Chondrocyte (in vitro differentiated cells): Measurements from ENCODE around the gene SFXN1. TPM values are rescaled to one million over a fixed set of nuclear protein-coding genes. Genes with fewer than 3 reads are reported as not detected.

Experiments used
- DNase-seq: peaks from one replicate; pipeline ENCODE4 v3.0.0; 2021; ENCODE audit warnings: mixed read lengths, low spot score
- H3K27ac Mint-ChIP-seq: one replicate; pipeline ENCODE4 v1.8.0; 2021; ENCODE audit warnings: mild to moderate bottlenecking, moderate library complexity, mixed read lengths; ENCODE audit not compliant: unreplicated experiment
- H3K27me3 Mint-ChIP-seq: 2 replicates; pipeline ENCODE4 v1.8.0; 2021; ENCODE audit warnings: low read depth, mixed read lengths
- H3K36me3 Mint-ChIP-seq: 2 replicates; pipeline ENCODE4 v1.8.0; 2021; ENCODE audit warnings: low read depth, mixed read lengths
- H3K4me1 Mint-ChIP-seq: 2 replicates; pipeline ENCODE4 v1.8.0; 2021; ENCODE audit warnings: low read depth, mild to moderate bottlenecking, mixed read lengths
- H3K4me3 Mint-ChIP-seq: one replicate; pipeline ENCODE4 v1.8.0; 2021; ENCODE audit warnings: mild to moderate bottlenecking, moderate library complexity, mixed read lengths; ENCODE audit not compliant: unreplicated experiment
- H3K9me3 Mint-ChIP-seq: 2 replicates; pipeline ENCODE4 v1.8.0; 2021; ENCODE audit warnings: low read depth, mixed read lengths
- total RNA-seq: library from RNA; stranded (reverse); gene quantifications from 3 replicates; pipeline ENCODE4 v1.2.1, GENCODE V29; 2021
- TF ChIP-seq, protein P1 (sequence below): fragments of 200-600 bp; sonication (generic); IDR thresholded peaks from 2 replicates; pipeline ENCODE4 v1.5.0; 2021; ENCODE audit warnings: antibody characterized with exemption, mild to moderate bottlenecking, moderate library complexity

Gene SFXN1
- total RNA-seq, 1 donor from 2014 or later = 58.9 TPM

- H3K27me3 Mint-ChIP-seq = no peaks in the 10 kb centered on the region
- H3K27ac Mint-ChIP-seq = no peak overlapping the region
- no peaks in the 10 kb centered on the region for H3K4me1 Mint-ChIP-seq
- H3K36me3 Mint-ChIP-seq = peaks cover 52% of the 10 kb centered on the region
- H3K9me3 Mint-ChIP-seq = peaks cover 3% of the 10 kb centered on the region
- no peak overlapping the region for H3K4me3 Mint-ChIP-seq
- TF ChIP-seq, protein P1, sequence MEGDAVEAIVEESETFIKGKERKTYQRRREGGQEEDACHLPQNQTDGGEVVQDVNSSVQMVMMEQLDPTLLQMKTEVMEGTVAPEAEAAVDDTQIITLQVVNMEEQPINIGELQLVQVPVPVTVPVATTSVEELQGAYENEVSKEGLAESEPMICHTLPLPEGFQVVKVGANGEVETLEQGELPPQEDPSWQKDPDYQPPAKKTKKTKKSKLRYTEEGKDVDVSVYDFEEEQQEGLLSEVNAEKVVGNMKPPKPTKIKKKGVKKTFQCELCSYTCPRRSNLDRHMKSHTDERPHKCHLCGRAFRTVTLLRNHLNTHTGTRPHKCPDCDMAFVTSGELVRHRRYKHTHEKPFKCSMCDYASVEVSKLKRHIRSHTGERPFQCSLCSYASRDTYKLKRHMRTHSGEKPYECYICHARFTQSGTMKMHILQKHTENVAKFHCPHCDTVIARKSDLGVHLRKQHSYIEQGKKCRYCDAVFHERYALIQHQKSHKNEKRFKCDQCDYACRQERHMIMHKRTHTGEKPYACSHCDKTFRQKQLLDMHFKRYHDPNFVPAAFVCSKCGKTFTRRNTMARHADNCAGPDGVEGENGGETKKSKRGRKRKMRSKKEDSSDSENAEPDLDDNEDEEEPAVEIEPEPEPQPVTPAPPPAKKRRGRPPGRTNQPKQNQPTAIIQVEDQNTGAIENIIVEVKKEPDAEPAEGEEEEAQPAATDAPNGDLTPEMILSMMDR = no peak
- DNase-seq = no peak
Measured at GRCh38 chr5:175513297-175513696, 34.9 kb downstream of the SFXN1 start.

GRCh38 chr5:175513726-175514125 is 35.4 kb downstream of the SFXN1 start:
- H3K9me3 Mint-ChIP-seq = peaks cover 7% of the 10 kb centered on the region
- H3K27me3 Mint-ChIP-seq = no peaks in the 10 kb centered on the region
- no peak overlapping the region for H3K27ac Mint-ChIP-seq
- H3K4me1 Mint-ChIP-seq = no peaks in the 10 kb centered on the region
- peaks cover 56% of the 10 kb centered on the region for H3K36me3 Mint-ChIP-seq
- TF ChIP-seq, protein P1 = no peak
- no peak overlapping the region for H3K4me3 Mint-ChIP-seq
- DNase-seq = no peak

DNA sequence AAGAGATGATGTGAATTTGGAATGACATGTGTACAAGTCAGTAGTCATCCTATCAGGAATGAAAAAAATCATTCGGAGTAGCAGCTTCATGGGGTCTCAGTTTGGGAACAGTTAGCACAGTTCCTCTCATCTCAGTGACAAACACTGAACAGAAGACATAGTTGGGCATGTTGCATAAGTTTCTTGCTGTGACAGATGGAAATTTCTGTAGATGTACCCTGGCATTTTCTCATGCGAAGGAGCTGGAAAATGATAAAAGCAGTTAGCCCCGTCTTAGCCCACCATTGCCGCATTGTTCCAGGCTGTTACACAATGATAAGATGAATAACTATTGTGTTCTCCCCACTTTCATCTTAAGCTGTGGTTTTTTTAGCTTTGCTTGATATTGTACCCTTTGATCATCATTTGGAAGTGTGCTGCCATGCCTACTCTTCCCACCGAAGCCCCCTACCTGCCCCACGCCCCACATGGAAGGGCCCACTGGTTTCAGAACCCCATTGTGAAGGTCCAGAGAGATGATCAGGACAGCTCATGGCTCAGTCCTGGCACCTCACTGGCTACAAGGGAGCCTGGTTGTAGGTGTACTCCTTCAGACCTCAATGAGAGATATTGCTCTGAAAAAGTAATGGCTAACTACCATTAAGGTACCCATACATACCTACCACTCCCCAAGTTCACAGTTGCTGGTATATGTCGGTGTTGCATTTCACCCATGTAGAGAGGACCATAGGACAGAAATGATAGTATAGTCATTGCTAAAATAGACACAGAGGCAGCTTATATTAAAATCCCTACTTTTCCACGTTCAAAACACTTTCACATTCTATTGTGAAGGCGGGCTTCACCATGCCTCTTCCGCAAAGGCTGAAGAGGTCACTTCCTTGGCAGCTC is 38.8 kb downstream of the SFXN1 start:
- no peak for DNase-seq
- Mint-ChIP-seq H3K27ac (no peak overlapping the region), H3K27me3 (no peaks in the 10 kb centered on the region), H3K4me3 (no peak overlapping the region), H3K4me1 (no peaks in the 10 kb centered on the region), H3K9me3 (peaks cover 8% of the 10 kb centered on the region), H3K36me3 (peaks cover 52% of the 10 kb centered on the region)
- TF ChIP-seq, protein P1 = no peak

DNA sequence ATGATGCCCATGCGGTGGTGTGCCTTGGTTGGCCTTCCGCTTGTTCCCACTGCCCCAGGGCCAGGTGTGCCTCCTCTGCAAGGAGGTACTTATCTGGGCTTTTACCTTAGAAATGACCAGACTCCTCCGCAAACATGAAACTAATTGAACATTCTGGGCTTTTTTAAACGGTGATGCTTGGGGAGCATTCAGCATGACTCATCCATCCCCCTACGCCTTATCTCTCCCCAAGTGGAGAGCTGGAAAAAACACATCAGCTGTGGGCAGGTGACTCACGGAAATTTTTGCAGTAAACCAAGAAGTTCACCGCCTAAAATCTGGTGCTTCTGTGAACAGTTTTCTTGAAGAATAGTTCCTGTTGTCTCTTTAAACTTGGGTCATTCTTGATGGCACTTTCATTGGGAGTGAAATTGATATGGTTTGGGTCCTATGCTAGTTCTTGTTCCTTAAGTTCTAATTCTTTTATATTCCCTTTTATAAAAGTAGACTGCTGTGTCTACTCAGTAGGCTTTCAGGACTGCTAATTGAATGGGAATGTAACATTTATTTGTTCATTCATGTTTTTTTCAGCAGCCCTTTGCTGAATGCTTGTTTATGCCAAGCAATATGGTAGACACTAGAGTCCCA is 39.6 kb downstream of the SFXN1 start:
- Mint-ChIP-seq H3K27me3 (no peaks in the 10 kb centered on the region), H3K4me3 (no peak overlapping the region), H3K9me3 (peaks cover 8% of the 10 kb centered on the region), H3K4me1 (no peaks in the 10 kb centered on the region), H3K36me3 (peaks cover 52% of the 10 kb centered on the region), H3K27ac (no peak overlapping the region)
- no peak for DNase-seq
- TF ChIP-seq, protein P1 = no peak

- Mint-ChIP-seq H3K9me3 (peaks cover 8% of the 10 kb centered on the region), H3K4me1 (no peaks in the 10 kb centered on the region), H3K27ac (no peak overlapping the region), H3K27me3 (no peaks in the 10 kb centered on the region), H3K4me3 (no peak overlapping the region), H3K36me3 (peaks cover 47% of the 10 kb centered on the region)
- TF ChIP-seq, protein P1 = no peak
- no peak for DNase-seq
Measured at GRCh38 chr5:175519006-175519405, 40.6 kb downstream of the SFXN1 start.
